Keratinocyte (primary cell): ENCODE results near the gene BMPR1B. TPM values are rescaled to one million over a fixed set of nuclear protein-coding genes. Genes with fewer than 3 reads are reported as not detected.

Experiments used
- DNase-seq: peaks from one replicate; pipeline ENCODE4 v3.0.0-alpha.2; 2011; ENCODE audit warnings: low read depth, missing footprints, low spot score
- FAIRE-seq: peaks from 2 replicates; lab custom pipeline; 2011; peaks lifted over from hg19 to GRCh38; lab: Jason Lieb, UNC
- H2AFZ ChIP-seq: 2 replicates; pipeline ENCODE4 v1.6.0; 2012; ENCODE audit warnings: low read length, control low read depth, inconsistent platforms; ENCODE audit not compliant: control insufficient read depth
- H3K27ac ChIP-seq: 2 replicates; pipeline ENCODE4 v1.5.1; 2011; ENCODE audit warnings: low read length; ENCODE audit not compliant: control insufficient read depth, insufficient read depth
- H3K27me3 ChIP-seq: 3 replicates; pipeline ENCODE4 v1.6.0; 2011; ENCODE audit warnings: low read length; ENCODE audit not compliant: control insufficient read depth, insufficient read depth; ENCODE audit errors: extremely low read depth
- H3K36me3 ChIP-seq, 2 experiments: 2 replicates in 1 of 2; 3 replicates in 1 of 2; pipeline ENCODE4 v1.5.1; 2011; ENCODE audit warnings: low read length in 2 of 2, mild to moderate bottlenecking in 1 of 2; ENCODE audit not compliant: control insufficient read depth in 2 of 2, insufficient read depth in 2 of 2; ENCODE audit errors: extremely low read depth in 1 of 2
- H3K4me1 ChIP-seq: 3 replicates; pipeline ENCODE4 v1.5.1; 2011; ENCODE audit warnings: low read length; ENCODE audit not compliant: control insufficient read depth, insufficient read depth; ENCODE audit errors: extremely low read depth
- H3K4me2 ChIP-seq: 3 replicates; pipeline ENCODE4 v1.6.0; 2011; ENCODE audit warnings: low read depth, low read length; ENCODE audit not compliant: control insufficient read depth, insufficient read depth; ENCODE audit errors: extremely low read depth
- H3K4me3 ChIP-seq, 3 experiments: fragments of 200-600 bp in 1 of 3; sonication (generic) in 1 of 3; 2 replicates in 2 of 3; 3 replicates in 1 of 3; pipeline ENCODE4 v1.5.1; 2011 to 2016; ENCODE audit warnings: low read length in 3 of 3, mild to moderate bottlenecking in 3 of 3, control low read depth in 2 of 3, inconsistent platforms in 1 of 3, low read depth in 1 of 3, mixed read lengths in 1 of 3, mixed run types in 1 of 3, moderate library complexity in 1 of 3; ENCODE audit not compliant: control insufficient read depth in 2 of 3, insufficient read depth in 2 of 3; ENCODE audit errors: extremely low read depth in 1 of 3
- H3K79me2 ChIP-seq: 2 replicates; pipeline ENCODE4 v1.6.0; 2012; ENCODE audit warnings: low read length; ENCODE audit not compliant: control insufficient read depth, insufficient read depth
- H3K9ac ChIP-seq: 3 replicates; pipeline ENCODE4 v1.6.0; 2011; ENCODE audit warnings: low read length; ENCODE audit not compliant: control insufficient read depth, insufficient read depth; ENCODE audit errors: extremely low read depth
- H3K9me1 ChIP-seq: 3 replicates; pipeline ENCODE4 v1.6.0; 2011; ENCODE audit warnings: low read length; ENCODE audit not compliant: control insufficient read depth, insufficient read depth; ENCODE audit errors: extremely low read depth
- H3K9me3 ChIP-seq: 2 replicates; pipeline ENCODE4 v1.5.1; 2012; ENCODE audit warnings: low read depth, low read length; ENCODE audit not compliant: control insufficient read depth
- H4K20me1 ChIP-seq: 3 replicates; pipeline ENCODE4 v1.6.0; 2011; ENCODE audit warnings: low read length; ENCODE audit not compliant: control insufficient read depth, insufficient read depth; ENCODE audit errors: extremely low read depth
- CTCF ChIP-seq, 3 experiments: IDR thresholded peaks in 1 of 3; conservative IDR thresholded peaks in 1 of 3; optimal IDR thresholded peaks in 1 of 3; 2 replicates in 2 of 3; 3 replicates in 1 of 3; pipeline versions ENCODE3 to v1.5.1; 2011; ENCODE audit warnings: low read length in 3 of 3, mild to moderate bottlenecking in 3 of 3, moderate library complexity in 2 of 3, control low read depth in 1 of 3, inconsistent platforms in 1 of 3; ENCODE audit not compliant: insufficient read depth in 2 of 3; ENCODE audit errors: extremely low read depth in 1 of 3
- EZH2 ChIP-seq: IDR thresholded peaks from one replicate; pipeline ENCODE4 v1.6.1; 2012; ENCODE audit warnings: inconsistent platforms, mild to moderate bottlenecking, low read length, moderate library complexity
- dilution Hi-C: fragments of 300-500 bp; cut with MboI; formaldehyde crosslinking; loops from one replicate; pipeline ENCODE4 v1.7.0; 2020; ENCODE audit warnings: low sequenced_read_pairs; ENCODE audit not compliant: extremely low pct_ligation_motif_present
- polyA plus RNA-seq, 5 experiments: library from polyadenylated mRNA; depleted of rRNA in 3 of 5; stranded (reverse) in 3 of 5; stranded (forward) in 1 of 5; unstranded in 1 of 5; fragments of >200 nt; gene quantifications; 1 replicate in 1 of 5; 2 replicates in 3 of 5; 3 replicates in 1 of 5; pipeline versions ENCODE4 v1.2.1 to v1.2.3, GENCODE V29; 2011 to 2012; ENCODE audit warnings: missing spikeins in 2 of 5, low read depth in 1 of 5, low replicate concordance in 1 of 5

BMPR1B gene
- polyA plus RNA-seq, 1 donor (not counting 4 experiments of a cell fraction or from before 2014, with no cell fraction given): 0.89 TPM

GRCh38 chr4:94944726-94945125 is 187.0 kb downstream of the BMPR1B start:
- no peak overlapping the region for H3K4me2 ChIP-seq

GRCh38 chr4:94947681-94948108 is 189.9 kb downstream of the BMPR1B start:
- no peak for DNase-seq
- Histone ChIP-seq H3K27ac (peak overlapping the region; percentile 50), H3K4me3 (no peak overlapping the region), H3K27me3 (no peaks in the 10 kb centered on the region), H4K20me1 (no peaks in the 10 kb centered on the region), H3K9me3 (no peaks in the 10 kb centered on the region), H3K79me2 (no peaks in the 10 kb centered on the region), H3K4me1 (peaks cover 16% of the 10 kb centered on the region), H3K4me2 (peak overlapping the region; percentile 58), H3K9ac (no peak overlapping the region), H2AFZ (peak overlapping the region; percentile 5), H3K36me3 (no peaks in the 10 kb centered on the region), H3K9me1 (no peaks in the 10 kb centered on the region)
- dilution Hi-C loops: no loop called here
- FAIRE-seq: no peak
- no peak for TF ChIP-seq EZH2
- TF ChIP-seq CTCF (optimal IDR thresholded peaks at IDR 0.05 in 1 of 3, IDR thresholded peaks at IDR 0.05 in 1 of 3, conservative IDR thresholded peaks at IDR 0.05 in 1 of 3; ENCODE audit: extremely low read depth in 1 of 3, insufficient read depth in 2 of 3, low read length in 3 of 3): peak in 1 of 3 experiments; percentile 28

More at GRCh38 chr4:94944726-94945125, 187.0 kb downstream of the BMPR1B start:
- Histone ChIP-seq H3K27ac (no peak overlapping the region), H3K36me3 (no peaks in the 10 kb centered on the region), H3K9me3 (no peaks in the 10 kb centered on the region), H4K20me1 (no peaks in the 10 kb centered on the region), H3K4me3 (no peak overlapping the region), H2AFZ (no peak overlapping the region), H3K4me1 (peaks cover 16% of the 10 kb centered on the region), H3K9ac (no peak overlapping the region), H3K79me2 (no peaks in the 10 kb centered on the region), H3K9me1 (no peaks in the 10 kb centered on the region), H3K27me3 (no peaks in the 10 kb centered on the region)
- DNase-seq: no peak
- dilution Hi-C loops: no loop called here
- no peak for FAIRE-seq
- TF ChIP-seq EZH2 (no peak), CTCF (optimal IDR thresholded peaks at IDR 0.05 in 1 of 3, IDR thresholded peaks at IDR 0.05 in 1 of 3, conservative IDR thresholded peaks at IDR 0.05 in 1 of 3; ENCODE audit: extremely low read depth in 1 of 3, insufficient read depth in 2 of 3, low read length in 3 of 3) (no peak)
